HTR-8/SVneo (cell line): ENCODE data around the gene ILF3.
"Not testable (repeated sequence)": the region's sequence is repeated elsewhere in the genome, so short reads cannot be mapped to it uniquely, and the experiment has no call there.

Experiments
- DNase-seq: peaks from one replicate; pipeline ENCODE4 v3.0.0; 2011; ENCODE audit warnings: low spot score, mixed read lengths; ENCODE audit not compliant: insufficient read length
- FAIRE-seq: peaks from 2 replicates; lab custom pipeline; 2011; peaks lifted over from hg19 to GRCh38; lab: Jason Lieb, UNC

Gene ILF3

DNA sequence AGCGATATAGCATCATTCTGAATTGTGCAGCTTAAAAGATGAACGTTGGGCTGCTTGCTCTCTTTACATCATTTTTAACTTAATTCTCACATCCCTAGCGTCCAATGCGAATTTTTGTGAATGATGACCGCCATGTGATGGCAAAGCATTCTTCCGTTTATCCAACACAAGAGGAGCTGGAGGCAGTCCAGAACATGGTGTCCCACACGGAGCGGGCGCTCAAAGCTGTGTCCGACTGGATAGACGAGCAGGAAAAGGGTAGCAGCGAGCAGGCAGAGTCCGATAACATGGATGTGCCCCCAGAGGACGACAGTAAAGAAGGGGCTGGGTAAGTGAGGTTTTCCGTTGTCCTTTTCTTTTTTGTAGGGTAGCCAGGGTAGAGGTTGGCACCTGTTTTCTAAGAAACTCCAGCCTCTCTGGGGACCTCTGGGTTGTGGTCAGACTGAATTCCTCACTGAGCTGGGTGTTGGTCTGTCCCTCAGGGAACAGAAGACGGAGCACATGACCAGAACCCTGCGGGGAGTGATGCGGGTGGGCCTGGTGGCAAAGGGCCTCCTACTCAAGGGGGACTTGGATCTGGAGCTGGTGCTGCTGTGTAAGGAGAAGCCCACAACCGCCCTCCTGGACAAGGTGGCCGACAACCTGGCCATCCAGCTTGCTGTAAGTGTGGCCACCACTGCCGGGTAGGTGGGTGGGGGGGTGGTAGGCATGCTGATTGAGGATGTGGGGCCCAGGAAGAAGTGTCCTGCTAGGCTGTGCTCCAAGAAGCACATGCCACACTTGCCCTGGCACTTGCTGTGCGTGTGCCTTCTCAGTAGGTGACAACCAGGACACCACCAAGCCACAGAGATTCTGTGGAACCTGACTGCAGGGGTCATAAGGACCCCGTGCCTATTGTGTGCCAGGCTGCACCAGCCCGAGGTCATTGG is 17.0 kb downstream of the ILF3 start:
- FAIRE-seq (no peak), DNase-seq (no peak)

DNA sequence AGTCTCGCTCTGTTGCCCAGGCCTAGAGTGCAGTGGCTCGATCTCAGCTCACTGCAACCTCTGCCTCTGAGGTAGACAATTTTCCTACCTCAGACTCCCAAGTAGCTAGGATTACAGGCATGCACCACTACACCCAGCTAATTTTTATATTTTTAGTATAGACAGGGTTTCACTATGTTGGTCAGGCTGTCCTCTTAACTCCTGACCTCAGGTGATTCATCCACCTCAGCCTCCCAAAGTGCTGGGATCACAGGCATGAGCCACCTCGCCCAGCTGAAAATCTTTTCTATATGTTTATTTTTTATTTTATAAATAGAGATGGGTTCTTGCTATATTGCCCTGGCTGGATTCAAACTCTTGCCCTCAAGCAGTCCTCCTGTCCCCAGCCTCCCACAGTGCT is 17.8 kb downstream of the ILF3 start:
- not testable (repeated sequence) for FAIRE-seq, DNase-seq

DNA sequence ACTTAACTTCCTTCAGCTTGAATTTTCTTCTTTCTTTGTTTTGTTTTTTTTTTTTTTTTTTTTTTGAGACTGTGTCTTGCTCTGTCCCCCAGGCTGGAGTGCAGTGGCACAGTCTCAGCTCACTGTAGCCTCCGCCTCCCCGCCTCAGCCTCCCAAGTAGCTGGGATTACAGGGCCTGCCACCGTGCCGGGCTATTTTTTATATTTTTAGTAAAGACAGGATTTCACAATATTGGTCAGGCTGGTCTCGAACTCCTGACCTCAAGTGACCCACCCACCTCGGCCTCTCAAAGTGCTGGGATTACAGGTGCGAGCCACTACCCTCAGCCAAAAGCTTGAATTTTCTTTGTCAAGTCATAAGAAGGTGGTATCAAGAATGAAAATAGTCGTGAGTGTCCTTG is 21.1 kb downstream of the ILF3 start:
- not testable (repeated sequence) for DNase-seq, FAIRE-seq

DNA sequence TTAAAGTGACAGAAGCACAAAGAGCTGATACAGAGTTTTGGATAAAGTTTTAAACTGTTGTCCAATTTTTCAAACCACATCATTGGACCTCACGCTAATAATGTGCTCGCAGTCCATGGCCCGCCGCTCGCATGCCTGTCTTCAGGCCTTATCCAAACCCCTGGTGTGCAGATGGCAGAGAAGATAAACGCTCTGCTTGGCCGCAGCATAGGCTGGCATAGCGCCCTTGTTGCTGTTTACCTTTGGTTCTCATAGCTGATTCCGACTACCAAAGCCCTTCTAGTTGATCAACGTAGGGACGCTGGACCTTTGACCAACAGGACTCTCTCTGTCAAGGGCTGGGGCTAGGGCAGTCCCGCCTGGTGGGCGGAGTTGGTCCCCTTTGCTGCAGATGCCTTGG is 23.6 kb downstream of the ILF3 start:
- DNase-seq (no peak), FAIRE-seq (no peak)

DNA sequence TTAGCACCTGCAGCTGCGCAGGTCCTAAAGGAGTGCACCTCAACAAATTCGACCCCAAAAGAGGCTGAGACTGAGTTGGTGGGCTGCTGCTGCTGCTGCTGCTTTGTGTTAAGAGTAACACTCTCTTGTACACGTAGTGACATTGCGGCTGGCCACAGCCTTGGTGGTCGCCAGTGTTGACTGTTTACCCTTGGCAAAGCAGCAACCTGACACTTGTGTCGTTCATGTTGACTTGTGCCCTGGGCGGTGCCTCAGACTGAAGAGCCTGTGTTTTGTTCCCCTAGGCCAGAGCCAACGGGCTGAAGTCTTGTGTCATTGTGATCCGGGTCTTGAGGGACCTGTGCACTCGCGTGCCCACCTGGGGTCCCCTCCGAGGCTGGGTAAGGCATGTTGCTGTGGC is 24.7 kb downstream of the ILF3 start:
- FAIRE-seq (no peak), DNase-seq (no peak)

DNA sequence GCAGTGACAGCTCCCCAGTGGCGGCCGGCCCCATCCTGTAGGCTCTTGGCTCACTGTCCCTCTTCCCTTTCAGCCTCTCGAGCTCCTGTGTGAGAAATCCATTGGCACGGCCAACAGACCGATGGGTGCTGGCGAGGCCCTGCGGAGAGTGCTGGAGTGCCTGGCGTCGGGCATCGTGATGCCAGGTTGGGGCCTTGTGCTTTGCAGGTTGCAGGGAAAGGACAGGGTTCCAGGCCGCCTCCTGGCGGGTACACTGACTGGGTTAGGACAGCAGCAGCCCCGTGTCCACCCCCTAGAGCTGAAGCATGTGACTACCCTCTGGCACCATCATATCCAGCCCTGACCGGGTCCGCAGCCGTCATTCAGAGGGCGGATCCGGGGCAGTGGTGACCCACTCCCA is 25.6 kb downstream of the ILF3 start:
- DNase-seq (no peak), FAIRE-seq (no peak)

DNA sequence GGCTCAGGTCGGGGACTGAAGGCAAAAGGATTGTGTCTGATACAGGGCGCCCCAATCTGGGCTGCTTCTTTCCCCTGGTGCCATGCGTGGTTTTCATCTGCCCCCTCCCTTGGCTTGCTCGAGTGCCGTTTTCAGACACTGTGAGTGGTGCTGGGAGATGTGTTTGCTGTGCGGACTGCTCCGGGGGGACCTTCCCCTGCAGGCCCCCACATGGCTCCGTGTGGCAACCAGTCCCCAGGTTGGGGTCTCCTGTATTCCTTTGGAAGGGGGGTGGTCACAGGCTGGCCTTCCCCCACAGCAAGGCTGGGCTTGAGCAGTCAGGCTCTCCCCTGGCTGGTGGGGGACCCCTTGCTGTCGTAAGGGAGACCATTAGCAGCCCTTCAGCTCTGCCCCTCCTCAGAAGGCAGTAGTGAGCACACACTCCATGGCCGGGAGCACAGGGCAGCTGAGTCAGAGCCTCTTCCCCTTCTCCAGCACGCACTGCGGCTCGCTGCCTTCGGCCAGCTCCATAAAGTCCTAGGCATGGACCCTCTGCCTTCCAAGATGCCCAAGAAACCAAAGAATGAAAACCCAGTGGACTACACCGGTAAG is 26.5 kb downstream of the ILF3 start:
- no peak for FAIRE-seq

DNA sequence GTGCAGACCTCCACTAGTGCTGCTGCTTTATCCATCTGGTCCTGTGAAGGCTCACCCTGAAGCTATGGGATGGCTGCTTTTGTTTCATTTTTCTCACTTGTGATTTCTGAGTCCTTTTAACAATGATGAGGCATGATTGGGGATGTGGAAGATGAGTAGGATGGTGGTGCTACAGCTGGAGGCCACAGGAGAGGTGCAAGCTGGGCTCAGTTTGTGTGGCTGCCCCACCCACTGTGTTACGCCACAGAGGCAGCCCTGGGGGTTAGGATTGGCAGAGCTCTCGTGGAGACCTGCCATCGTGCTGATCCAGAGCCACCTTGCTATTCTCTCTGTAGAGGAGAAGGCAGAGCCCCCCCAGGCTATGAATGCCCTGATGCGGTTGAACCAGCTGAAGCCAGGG is 27.5 kb downstream of the ILF3 start:
- FAIRE-seq (no peak), DNase-seq (no peak)

More for the DNA sequence above, 26.5 kb downstream of the ILF3 start:
- no peak for DNase-seq

DNA sequence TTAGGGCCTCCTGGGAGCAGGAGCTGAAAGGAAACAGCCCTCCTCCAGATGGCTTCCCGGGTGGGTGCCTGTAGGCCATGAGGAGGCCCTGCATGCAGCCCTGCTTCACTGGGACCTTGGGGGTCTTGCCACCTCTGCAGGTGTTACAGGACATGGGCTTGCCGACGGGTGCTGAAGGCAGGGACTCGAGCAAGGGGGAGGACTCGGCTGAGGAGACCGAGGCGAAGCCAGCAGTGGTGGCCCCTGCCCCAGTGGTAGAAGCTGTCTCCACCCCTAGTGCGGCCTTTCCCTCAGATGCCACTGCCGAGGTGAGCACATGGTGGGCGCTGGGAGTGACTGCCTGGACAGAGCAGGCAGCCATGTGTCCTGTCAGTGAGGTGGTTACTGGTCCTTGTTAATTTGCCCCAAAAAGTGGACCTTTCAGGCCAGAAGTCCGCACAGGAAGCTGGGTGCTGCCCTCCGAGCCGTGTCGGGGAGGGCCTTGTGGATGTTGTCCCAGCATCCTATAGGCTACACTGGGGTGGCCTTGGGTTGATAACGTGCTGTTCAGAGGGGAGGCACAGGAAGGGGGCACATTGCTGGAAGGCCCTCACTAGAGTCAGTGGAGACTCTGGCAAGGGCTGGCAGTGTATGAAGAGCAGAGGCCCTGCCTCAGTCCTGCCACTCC is 28.4 kb downstream of the ILF3 start:
- peak; percentile 9 for FAIRE-seq
- DNase-seq: no peak

DNA sequence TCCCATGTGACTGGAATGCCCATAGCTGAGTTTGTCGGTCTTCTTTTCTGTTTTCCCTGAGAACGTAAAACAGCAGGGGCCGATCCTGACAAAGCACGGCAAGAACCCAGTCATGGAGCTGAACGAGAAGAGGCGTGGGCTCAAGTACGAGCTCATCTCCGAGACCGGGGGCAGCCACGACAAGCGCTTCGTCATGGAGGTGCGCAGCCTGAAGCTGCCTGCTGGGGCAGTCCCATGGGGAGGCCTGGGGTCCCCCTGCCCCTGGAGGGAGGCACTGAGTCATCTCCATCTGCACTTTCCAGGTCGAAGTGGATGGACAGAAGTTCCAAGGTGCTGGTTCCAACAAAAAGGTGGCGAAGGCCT is 28.9 kb downstream of the ILF3 start:
- DNase-seq (no peak), FAIRE-seq (no peak)

DNA sequence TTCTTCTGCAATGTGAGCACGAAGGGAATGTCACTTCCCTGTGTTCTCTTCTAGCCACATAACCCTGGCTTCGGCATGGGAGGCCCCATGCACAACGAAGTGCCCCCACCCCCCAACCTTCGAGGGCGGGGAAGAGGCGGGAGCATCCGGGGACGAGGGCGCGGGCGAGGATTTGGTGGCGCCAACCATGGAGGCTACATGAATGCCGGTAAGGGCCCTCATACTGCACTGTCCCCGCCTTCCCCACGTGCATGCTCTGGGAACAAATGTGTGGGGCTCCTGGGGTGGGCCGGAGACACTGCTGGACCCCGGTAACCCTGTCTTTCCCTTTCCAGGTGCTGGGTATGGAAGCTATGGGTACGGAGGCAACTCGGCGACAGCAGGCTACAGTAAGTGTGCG is 29.4 kb downstream of the ILF3 start:
- DNase-seq (no peak), FAIRE-seq (no peak)

DNA sequence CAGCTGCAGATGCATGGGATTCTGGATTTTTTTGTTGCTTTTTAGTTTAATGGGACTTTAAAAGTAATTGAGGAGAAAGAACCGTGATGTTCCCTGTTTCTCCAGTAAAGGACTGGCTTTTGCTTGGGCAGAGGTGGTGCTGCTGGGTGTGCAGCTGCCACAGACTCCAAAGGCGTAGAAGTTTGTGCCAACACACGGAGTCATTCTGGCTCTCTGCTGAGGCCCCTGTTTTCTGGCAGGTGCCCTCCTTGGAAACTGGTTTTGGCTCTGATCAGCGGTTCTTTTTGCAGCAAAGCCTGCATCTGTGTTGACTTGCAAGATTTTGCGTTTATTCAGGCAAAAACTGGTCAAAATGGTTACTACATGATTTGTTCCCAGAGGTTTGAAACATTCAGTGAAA is 31.1 kb downstream of the ILF3 start:
- FAIRE-seq (no peak), DNase-seq (no peak)

DNA sequence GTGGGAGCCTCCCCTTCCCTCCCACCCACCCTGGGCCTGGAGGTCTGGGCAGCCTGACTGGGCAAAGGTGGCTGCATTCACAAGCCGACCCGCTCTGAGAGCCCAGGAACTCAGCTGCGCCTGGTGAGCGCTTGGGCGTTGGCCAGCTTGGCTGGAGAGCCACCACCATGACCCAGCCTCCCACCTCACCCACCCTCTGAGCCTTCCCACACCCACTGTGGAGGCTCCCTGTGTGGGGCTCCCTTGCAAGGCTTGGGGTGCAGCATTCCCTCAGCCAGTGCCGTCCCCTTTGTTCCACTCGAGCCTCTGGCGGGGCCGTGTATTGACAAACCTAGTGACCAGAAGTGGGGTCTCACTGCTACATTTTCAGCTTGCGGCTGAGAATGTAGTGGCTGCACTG is 32.0 kb downstream of the ILF3 start:
- no peak for FAIRE-seq
- DNase-seq: no peak

DNA sequence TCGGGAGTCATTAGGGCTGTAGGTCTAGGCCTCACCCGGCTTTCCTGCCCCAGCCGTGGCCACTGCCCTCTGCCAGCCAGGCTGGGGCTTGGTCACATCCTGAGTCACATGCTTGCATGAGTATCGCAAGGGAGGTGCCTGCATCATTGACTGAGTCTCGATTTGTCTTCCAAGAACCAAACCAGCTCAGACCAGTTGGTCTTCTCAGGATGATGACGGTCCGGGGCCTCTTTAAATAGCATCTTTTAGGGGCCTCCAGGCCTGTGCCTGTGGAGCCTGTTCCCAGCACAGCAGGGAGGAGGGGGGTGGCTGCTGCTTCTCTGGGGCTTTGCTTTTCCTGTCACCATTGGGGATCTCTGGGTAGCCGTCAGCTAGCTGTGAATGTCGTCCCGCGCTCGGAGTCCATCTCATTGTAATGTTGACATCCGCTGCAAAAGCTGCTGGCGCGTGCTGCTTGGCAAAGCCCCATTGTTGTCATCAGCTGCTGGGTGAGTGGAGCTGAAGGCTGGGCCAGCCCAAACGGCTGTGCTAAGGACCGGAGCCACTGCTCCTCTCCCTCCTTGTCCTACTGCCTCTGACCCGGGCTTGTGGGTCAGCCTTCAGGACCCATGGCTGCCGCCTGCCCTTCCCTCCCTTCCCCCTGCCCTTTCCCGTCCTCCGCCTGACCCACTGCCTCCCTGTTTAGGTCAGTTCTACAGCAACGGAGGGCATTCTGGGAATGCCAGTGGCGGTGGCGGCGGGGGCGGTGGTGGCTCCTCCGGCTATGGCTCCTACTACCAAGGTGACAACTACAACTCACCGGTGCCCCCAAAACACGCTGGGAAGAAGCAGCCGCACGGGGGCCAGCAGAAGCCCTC is 32.7 kb downstream of the ILF3 start:
- no peak for DNase-seq
- no peak for FAIRE-seq

DNA sequence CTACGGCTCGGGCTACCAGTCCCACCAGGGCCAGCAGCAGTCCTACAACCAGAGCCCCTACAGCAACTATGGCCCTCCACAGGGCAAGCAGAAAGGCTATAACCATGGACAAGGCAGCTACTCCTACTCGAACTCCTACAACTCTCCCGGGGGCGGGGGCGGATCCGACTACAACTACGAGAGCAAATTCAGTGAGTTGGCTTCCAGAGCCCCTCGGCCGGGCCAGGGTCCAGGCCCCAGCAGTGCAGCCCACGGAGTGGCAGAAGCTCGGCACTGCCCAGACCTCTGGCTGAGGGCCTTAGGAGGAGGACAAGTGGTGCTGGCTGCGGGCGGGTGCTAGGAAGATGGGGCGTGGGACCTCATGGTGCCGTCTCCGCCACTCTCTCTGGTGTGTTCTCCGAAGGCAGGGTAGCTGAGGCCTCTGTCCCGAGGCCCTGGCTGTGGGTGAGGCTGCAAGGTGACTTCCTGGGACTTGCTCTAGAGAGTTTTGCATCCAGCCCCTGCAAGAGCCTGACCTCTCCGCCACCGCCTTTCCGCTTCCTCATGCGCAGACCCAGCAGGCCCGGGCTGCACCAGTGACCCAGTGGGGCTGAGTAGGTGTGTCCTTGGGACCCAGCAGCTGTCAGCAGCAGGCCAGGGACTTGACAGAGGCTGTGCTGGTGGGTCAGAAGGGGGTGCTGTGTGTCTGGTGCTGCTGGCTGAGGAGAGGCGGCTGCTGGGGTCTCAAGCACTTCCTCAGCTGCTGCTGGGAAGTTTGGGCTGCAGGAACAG is 33.6 kb downstream of the ILF3 start:
- DNase-seq (no peak), FAIRE-seq (no peak)

DNA sequence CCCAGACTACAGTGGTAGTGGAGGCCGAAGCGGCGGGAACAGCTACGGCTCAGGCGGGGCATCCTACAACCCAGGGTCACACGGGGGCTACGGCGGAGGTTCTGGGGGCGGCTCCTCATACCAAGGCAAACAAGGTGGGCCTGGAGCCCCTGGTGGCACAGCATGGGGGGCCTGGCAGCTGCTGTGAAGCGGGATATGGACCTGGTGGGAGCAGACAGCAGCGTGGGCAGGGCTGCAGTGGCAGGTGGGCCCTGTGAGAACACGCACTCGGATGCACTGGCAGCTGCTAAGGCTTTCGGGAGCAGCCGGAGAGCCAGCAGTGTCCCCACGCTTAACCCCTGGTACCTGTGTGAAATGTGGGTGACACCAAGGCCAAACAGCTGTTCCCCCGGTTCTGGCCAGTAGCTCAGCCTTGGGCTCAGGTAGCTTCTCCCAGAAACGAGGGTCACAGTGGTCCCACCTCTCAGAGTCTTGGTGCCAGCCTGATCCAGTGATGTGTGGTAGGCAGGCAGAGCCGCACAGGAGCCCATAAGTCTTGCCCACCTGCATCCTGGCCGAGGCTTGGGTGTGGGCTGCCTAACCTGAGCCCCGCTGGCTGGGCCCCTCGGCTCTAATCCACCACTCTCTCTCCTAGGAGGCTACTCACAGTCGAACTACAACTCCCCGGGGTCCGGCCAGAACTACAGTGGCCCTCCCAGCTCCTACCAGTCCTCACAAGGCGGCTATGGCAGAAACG is 34.6 kb downstream of the ILF3 start:
- no peak for DNase-seq
- FAIRE-seq: no peak

DNA sequence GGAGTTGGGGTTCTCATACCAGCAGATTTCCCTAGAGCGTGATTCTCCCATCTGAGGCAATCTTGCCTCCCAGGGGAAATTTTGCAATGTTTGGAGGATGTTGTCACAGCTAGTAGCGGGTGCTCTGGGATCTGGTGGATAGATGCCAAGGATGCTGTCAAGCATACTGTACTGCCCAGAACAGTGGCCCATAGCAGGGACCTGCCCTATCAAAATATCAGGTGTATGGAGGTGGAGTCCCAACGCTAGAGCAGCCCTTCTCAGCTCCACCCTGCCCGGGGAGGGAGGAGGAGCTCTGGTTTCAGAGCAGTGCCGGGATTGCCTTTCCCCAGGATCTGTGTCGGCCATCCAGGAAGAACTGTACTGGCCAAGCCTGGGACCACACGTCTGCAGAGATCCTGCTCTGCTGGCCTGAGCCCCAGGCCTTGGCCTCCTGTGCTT is 36.2 kb downstream of the ILF3 start:
- no peak for DNase-seq
- FAIRE-seq: peak; percentile 13

DNA sequence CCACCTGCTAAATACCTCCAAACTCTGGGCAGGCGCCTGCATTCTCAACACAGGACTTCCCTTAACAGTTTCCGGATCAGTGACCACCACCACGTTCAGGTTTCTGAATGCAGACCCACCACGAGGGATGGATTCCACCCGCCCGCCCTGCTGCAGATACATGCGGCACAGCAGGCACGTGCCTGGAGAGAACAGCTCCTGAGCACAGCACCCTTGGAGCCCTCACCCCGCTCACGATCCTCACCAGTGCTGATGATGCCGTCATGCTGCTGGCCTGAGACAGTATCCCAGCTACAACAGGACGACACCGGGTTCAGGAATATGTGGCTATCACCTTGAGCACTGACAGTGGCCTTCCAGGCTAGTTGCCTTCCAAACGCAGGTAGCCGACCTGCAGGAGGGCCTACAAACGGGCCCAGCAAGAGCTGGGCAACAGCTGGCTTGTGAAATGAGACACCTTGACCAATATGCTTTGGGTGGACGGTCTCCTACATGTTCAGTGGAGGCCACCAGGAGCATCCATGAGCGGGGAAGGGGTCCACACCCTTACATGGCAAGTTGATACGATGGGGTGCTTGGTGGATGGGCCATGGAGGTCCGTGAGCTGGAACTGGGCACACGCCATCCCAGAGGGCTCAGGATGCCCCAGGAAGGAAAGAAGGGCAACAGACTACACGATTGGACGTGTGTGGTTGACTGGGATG is 37.2 kb downstream of the ILF3 start:
- FAIRE-seq: no peak

More for the DNA sequence above, 37.2 kb downstream of the ILF3 start:
- DNase-seq: no peak
